ENCODE data around the gene CBX4.

Gene CBX4

GRCh38 chr17:79840989-79841286, 1.7 kb upstream of the CBX4 start:
- no peak for DNase-seq

- DNase-seq, result no peak
These were observed 1.2 kb upstream of the CBX4 start for GRCh38 chr17:79840269-79840988.

- no peak for DNase-seq
These were observed 542 bp downstream of the CBX4 start for GRCh38 chr17:79838522-79839274.

- DNase-seq, result no peak
These were observed 1.2 kb downstream of the CBX4 start for GRCh38 chr17:79837888-79838521.

- no peak for DNase-seq
These were observed 2.0 kb downstream of the CBX4 start for GRCh38 chr17:79836972-79837887.

GRCh38 chr17:79836510-79836971, 2.7 kb downstream of the CBX4 start:
- no peak for DNase-seq

GRCh38 chr17:79835953-79836509, 3.2 kb downstream of the CBX4 start:
- no peak for DNase-seq

GRCh38 chr17:79835470-79835899, 3.8 kb downstream of the CBX4 start:
- no peak for DNase-seq

GRCh38 chr17:79834565-79835469, 4.4 kb downstream of the CBX4 start:
- no peak for DNase-seq

GRCh38 chr17:79833744-79834564, 5.3 kb downstream of the CBX4 start:
- no peak for DNase-seq

- DNase-seq, result no peak
These were observed 6.2 kb downstream of the CBX4 start for GRCh38 chr17:79833110-79833450.

- DNase-seq, result no peak
These were observed 6.8 kb downstream of the CBX4 start for GRCh38 chr17:79832218-79833109.

- DNase-seq, result no peak
These were observed 7.7 kb downstream of the CBX4 start for GRCh38 chr17:79831265-79832217.

GRCh38 chr17:79830763-79831264, 8.4 kb downstream of the CBX4 start:
- no peak for DNase-seq

GRCh38 chr17:79830303-79830702, 8.9 kb downstream of the CBX4 start:
- no peak for DNase-seq

- DNase-seq, result no peak
These were observed 9.8 kb downstream of the CBX4 start for GRCh38 chr17:79829457-79829856.

GRCh38 chr17:79829004-79829403, 10.2 kb downstream of the CBX4 start:
- no peak for DNase-seq

Data from activated gamma-delta T cell (primary cell).